ENCODE data around the gene YARS1. TPM values are rescaled to one million over a fixed set of nuclear protein-coding genes. Genes with fewer than 3 reads are reported as not detected.

The YARS1 gene
- total and polyA plus RNA-seq, 3 experiments from 2014 or later = 131 to 219 (median 205) TPM

DNA sequence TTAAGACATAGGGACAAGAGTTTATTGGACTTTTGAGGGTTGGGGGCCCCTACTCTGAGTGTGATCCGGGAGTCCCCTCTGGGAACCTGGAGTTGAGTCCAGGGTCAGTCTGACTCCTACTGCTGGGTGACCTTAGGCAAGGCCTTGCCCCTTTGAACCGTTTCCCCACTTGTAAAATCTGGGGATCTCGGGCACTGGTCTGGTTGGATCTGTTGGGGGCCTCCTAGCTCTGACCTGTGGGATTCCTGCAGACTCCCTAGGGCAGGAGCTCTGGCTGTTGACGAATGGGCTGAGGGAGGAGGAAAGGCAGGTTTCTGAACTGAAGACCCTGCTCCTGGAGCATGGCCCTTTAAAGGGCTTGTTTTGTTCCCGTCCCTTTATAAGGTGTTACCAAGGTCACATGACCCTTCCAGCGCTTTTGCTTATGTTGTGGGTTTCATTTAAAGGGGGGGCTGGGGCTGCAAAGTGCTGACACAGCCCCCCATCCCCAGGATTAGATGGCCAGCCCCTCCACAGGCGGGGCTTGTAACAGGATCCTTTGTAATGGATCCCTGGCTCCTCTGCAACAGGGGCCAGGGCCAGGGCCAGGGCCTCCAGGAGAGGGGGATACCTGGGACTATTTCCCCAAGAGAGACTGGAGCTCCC is 50.7 kb downstream of the YARS1 start:
- Histone ChIP-seq H3K27ac (ENCODE audit: low read depth, low read length) (no peak overlapping the region), H3K36me3 (ENCODE audit: insufficient read depth, low read length) (no peaks in the 10 kb centered on the region), H3K4me1 (ENCODE audit: insufficient read depth, low read length) (peaks cover 4% of the 10 kb centered on the region), H3K4me3 (ENCODE audit: low read length) (no peak overlapping the region), H3K9me3 (ENCODE audit: low read length) (no peaks in the 10 kb centered on the region), H3K27me3 (ENCODE audit: insufficient read depth, low read length, poor library complexity, severe bottlenecking) (no peaks in the 10 kb centered on the region)
- Mint-ChIP-seq H3K27ac (peak overlapping the region in 1 of 8 donors; percentile 11), H3K4me3 (no peak overlapping the region), H3K4me1 (peaks cover 3 to 4% (median 4%) of the 10 kb centered on the region in 3 donors), H3K9me3 (no peaks in the 10 kb centered on the region), H3K27me3 (peaks cover 0 to 1% of the 10 kb centered on the region in 2 donors), H3K36me3 (no peaks in the 10 kb centered on the region)
- POLR2A ChIA-PET = no interaction called here
- no peak for DNase-seq
- CTCF ChIA-PET = interaction anchor here (0.8 kb wide), 1 partner anchor 54 kb away, joined by 4 read pairs; no protein-coding TSS in a partner anchor

DNA sequence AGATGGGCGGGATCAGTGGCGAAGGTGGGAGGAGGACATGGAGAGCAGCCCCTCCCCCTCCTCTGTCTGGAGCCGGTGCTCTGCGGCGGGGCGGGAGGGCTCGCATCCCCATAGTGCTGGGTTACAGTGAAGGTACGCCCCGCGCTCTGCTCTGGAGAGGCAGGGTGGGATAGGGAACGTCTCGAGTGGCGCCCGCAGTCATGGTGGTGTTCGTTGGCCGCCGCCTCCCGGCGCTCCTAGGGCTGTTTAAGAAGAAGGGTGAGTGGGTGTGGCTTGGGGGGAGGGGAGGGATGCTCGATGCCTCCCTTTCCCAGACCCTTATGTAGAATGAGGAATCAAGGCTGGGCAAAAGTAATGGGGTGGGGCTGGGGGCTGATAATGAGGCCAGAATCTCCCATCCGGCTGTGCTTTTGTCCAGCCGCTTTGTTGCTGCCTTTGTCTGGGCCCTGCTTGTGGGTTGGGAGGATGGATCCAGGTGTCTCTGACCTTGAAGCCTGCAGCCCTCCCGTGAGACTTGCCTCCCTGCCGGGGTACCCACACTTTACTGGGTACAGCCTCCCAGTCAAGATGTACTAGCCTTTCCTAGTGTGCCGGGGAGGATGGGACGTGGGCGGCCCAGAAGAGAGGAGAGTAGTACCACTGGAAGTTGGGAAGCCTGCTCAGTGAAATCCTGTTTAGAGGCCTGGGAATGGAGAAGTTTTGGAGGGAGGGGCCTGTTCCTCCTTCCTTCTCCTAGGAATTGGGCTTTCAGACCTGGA is 51.4 kb downstream of the YARS1 start:
- no peak for DNase-seq
- Histone ChIP-seq H3K27ac (ENCODE audit: low read depth, low read length) (no peak overlapping the region), H3K4me3 (ENCODE audit: low read length) (no peak overlapping the region), H3K4me1 (ENCODE audit: insufficient read depth, low read length) (peaks cover 6% of the 10 kb centered on the region), H3K36me3 (ENCODE audit: insufficient read depth, low read length) (no peaks in the 10 kb centered on the region), H3K27me3 (ENCODE audit: insufficient read depth, low read length, poor library complexity, severe bottlenecking) (no peaks in the 10 kb centered on the region), H3K9me3 (ENCODE audit: low read length) (no peaks in the 10 kb centered on the region)
- H3K27ac Mint-ChIP-seq = peak overlapping the region in 1 of 8 donors; percentile 47
- peaks cover 0 to 1% of the 10 kb centered on the region in 2 donors for H3K27me3 Mint-ChIP-seq
- no peaks in the 10 kb centered on the region for H3K36me3 Mint-ChIP-seq
- peaks cover 4 to 7% (median 5%) of the 10 kb centered on the region in 3 donors for H3K4me1 Mint-ChIP-seq
- CTCF ChIA-PET = no interaction called here
- no peaks in the 10 kb centered on the region for H3K9me3 Mint-ChIP-seq
- POLR2A ChIA-PET = no interaction called here
- H3K4me3 Mint-ChIP-seq = no peak overlapping the region

DNA sequence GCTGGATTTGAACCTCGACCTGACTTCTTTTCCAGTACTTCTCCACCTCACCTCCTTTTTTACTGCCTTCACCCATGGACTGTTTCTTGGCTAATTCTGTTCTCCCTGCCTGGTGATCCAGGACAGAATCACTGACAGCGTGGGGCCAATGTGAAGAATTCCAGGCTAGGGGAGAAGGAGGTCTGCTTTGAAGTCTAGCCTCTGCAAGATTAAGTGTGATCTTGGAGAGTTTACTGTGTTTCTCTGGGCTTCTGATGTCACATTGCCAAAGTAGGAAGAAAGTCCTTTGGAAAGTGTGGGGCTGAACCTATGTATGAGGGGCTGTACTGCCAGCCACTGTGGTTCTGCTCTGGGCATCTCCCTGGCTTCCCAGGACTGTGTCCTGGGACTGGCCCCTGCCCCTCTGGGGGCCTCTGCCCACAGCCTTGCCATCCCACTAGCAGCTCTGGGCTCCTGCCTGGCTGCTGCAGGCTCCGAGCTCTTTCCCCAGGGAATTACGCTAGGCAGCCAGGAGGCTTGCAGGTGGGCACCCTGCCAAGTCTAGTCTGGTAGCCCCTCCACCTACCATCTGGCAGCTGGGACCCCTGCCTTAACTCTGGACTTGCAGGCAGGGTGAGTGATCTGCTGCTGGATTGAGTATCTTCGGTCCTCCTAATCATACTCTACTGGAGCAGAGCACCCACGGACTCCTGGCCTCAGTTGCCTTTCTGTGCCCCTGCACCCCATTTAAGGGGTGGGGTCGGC is 52.2 kb downstream of the YARS1 start:
- Mint-ChIP-seq H3K36me3 (no peaks in the 10 kb centered on the region), H3K9me3 (no peaks in the 10 kb centered on the region), H3K4me3 (no peak overlapping the region), H3K4me1 (peaks cover 4 to 7% (median 5%) of the 10 kb centered on the region in 3 donors), H3K27me3 (peaks cover 0 to 1% of the 10 kb centered on the region in 2 donors), H3K27ac (no peak overlapping the region)
- H3K4me1 ChIP-seq (ENCODE audit: insufficient read depth, low read length) = peaks cover 8% of the 10 kb centered on the region
- ChIA-PET POLR2A (no interaction called here), CTCF (interaction anchor here (3.4 kb wide), 1 partner anchor 52 kb away, joined by 10 read pairs; no protein-coding TSS in a partner anchor)
- H3K36me3 ChIP-seq (ENCODE audit: insufficient read depth, low read length) = no peaks in the 10 kb centered on the region
- H3K27me3 ChIP-seq (ENCODE audit: insufficient read depth, low read length, poor library complexity, severe bottlenecking) = no peaks in the 10 kb centered on the region
- no peak overlapping the region for H3K27ac ChIP-seq (ENCODE audit: low read depth, low read length)
- H3K4me3 ChIP-seq (ENCODE audit: low read length) = no peak overlapping the region
- no peak for DNase-seq
- H3K9me3 ChIP-seq (ENCODE audit: low read length) = no peaks in the 10 kb centered on the region

DNA sequence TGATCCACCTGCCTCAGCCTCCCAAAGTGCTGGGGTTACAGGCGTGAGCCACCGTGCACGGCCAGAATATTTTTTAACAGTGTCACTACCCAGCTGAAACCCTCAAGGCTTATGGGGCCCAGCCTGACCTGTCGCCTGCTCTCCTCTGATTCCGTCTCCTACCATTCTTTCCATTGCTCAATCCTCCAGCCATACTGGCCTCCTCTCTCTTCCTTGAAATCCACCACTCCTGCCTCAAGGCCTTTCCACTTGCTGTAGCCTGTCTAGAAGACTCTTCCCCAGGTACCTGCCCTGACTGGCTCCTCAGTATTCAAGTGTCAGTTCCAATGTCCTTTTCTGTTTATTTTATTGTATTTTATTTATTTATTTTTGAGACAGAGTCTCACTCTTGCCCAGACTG is 53.9 kb downstream of the YARS1 start:
- CTCF ChIA-PET = interaction anchor here (1.7 to 3.4 kb wide), 2 partner anchors 10 to 51 kb away, joined by 5 to 10 read pairs; no protein-coding TSS in a partner anchor
- H3K27ac ChIP-seq (ENCODE audit: low read depth, low read length) = no peak overlapping the region
- Mint-ChIP-seq H3K4me3 (no peak overlapping the region), H3K27ac (peak overlapping the region in 1 of 8 donors; percentile 47), H3K9me3 (no peaks in the 10 kb centered on the region), H3K27me3 (peaks cover 0 to 1% of the 10 kb centered on the region in 2 donors), H3K4me1 (peaks cover 10 to 19% (median 11%) of the 10 kb centered on the region in 3 donors), H3K36me3 (no peaks in the 10 kb centered on the region)
- H3K9me3 ChIP-seq (ENCODE audit: low read length) = no peaks in the 10 kb centered on the region
- H3K4me1 ChIP-seq (ENCODE audit: insufficient read depth, low read length) = peaks cover 25% of the 10 kb centered on the region
- no peaks in the 10 kb centered on the region for H3K36me3 ChIP-seq (ENCODE audit: insufficient read depth, low read length)
- no peaks in the 10 kb centered on the region for H3K27me3 ChIP-seq (ENCODE audit: insufficient read depth, low read length, poor library complexity, severe bottlenecking)
- H3K4me3 ChIP-seq (ENCODE audit: low read length) = no peak overlapping the region
- DNase-seq = no peak
- POLR2A ChIA-PET = no interaction called here

DNA sequence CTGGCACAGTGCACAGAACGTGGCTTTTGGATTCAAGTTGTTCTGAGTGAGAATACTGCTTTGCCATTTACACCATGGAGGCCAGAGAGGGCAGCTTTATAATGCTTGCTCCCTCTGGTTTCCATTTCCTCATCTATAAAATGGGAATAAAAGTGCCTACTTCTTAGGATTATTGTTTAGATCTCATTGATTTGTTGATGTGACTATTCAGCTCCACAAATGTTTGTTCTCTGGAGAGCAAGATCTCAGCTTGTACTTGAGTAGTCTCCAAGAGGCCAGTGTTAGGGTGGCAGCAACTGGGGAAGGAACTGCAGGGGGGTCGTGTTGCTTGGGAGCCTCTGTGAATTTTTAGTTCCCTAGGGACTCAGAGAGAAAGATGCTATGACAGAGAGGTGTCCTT is 55.2 kb downstream of the YARS1 start:
- no peak overlapping the region for H3K4me3 Mint-ChIP-seq
- CTCF ChIA-PET = interaction anchor here (3.4 kb wide), 1 partner anchor 49 kb away, joined by 10 read pairs; no protein-coding TSS in a partner anchor
- Histone ChIP-seq H3K36me3 (ENCODE audit: insufficient read depth, low read length) (no peaks in the 10 kb centered on the region), H3K4me1 (ENCODE audit: insufficient read depth, low read length) (peaks cover 30% of the 10 kb centered on the region), H3K9me3 (ENCODE audit: low read length) (no peaks in the 10 kb centered on the region), H3K4me3 (ENCODE audit: low read length) (no peak overlapping the region), H3K27me3 (ENCODE audit: insufficient read depth, low read length, poor library complexity, severe bottlenecking) (no peaks in the 10 kb centered on the region), H3K27ac (ENCODE audit: low read depth, low read length) (no peak overlapping the region)
- POLR2A ChIA-PET = interaction anchor here (0.6 to 0.7 kb wide), 3 partner anchors 16 to 50 kb away, joined by 3 to 5 read pairs (median 3); no protein-coding TSS in a partner anchor
- H3K27me3 Mint-ChIP-seq = peaks cover 0 to 1% of the 10 kb centered on the region in 2 donors
- DNase-seq = no peak
- H3K4me1 Mint-ChIP-seq = peaks cover 7 to 19% (median 11%) of the 10 kb centered on the region in 3 donors
- H3K9me3 Mint-ChIP-seq = no peaks in the 10 kb centered on the region
- no peaks in the 10 kb centered on the region for H3K36me3 Mint-ChIP-seq
- H3K27ac Mint-ChIP-seq = peak overlapping the region in 3 of 8 donors; percentile 5 to 69 (median 64)

DNA sequence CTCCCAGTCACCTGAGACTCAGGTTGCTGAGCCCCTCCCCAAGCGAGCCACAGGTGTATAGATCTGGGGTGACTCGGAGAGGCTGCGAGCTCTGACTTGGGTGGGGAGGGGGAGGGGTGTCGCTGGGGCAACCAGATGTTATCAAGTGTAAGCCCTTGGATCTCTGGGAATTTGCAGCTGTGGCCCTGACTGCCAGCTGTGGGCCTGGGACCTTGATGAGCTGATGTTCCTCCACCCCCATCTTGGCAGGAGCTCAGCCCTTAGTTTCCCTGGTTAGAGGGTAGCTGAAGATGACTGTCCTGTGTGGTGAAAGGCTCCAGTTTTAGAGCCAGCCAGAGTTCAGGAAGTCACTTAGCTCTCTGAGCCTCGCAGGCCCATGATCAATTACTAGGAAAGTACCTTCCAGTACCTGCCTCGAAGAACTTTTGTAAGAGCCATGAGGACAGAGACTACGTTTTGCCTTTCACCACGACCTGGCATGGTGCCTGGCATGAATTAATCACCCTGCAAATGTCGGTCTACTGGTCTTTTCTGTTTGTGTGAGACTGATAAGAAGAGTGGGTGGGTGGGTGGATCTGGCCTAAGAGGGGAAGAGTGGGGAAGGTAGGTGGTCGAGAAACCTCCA is 55.8 kb downstream of the YARS1 start:
- CTCF ChIA-PET = no interaction called here
- H3K36me3 Mint-ChIP-seq = no peaks in the 10 kb centered on the region

DNA sequence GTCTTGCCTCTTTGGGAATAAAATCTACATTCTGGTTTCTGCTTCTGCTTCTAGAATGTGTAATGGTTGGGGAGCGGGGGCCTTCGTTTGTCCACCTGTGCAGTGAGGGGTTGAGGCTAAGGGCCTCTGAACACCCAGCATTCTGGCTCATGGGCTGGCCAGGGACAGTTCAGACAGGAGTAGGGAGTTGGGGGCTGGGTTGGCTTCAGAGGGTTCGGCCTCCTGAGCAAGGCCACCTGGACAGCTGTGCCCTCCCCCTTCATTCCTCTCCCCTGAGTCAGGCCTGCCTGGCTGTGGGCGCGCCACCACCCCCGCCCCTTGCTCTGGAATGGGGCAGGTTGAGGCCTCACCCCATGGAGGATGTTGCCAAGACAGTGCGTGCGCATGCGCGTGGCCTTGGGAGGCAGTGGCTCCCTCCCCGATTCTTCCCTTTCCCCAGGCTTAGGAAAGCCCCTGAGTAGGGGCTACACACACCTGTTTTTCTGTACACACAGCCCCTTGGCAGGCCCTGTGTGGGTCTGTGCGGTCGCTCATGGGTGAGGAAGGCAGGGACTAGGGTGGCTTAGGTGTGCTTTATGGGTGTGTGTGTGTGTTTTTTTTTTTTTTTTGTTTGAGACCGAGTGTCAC is 57.0 kb downstream of the YARS1 start:
- H3K4me1 Mint-ChIP-seq = peaks cover 7 to 30% (median 13%) of the 10 kb centered on the region in 3 donors
- DNase-seq = no peak
- POLR2A ChIA-PET = no interaction called here
- H3K27ac Mint-ChIP-seq = peak overlapping the region in 5 of 8 donors; percentile 1 to 64 (median 27)
- CTCF ChIA-PET = interaction anchor here (2.7 kb wide), 1 partner anchor 13 kb away, joined by 10 read pairs; no protein-coding TSS in a partner anchor
- Histone ChIP-seq H3K4me1 (ENCODE audit: insufficient read depth, low read length) (peaks cover 30% of the 10 kb centered on the region), H3K9me3 (ENCODE audit: low read length) (no peaks in the 10 kb centered on the region), H3K4me3 (ENCODE audit: low read length) (no peak overlapping the region), H3K27me3 (ENCODE audit: insufficient read depth, low read length, poor library complexity, severe bottlenecking) (no peaks in the 10 kb centered on the region), H3K36me3 (ENCODE audit: insufficient read depth, low read length) (no peaks in the 10 kb centered on the region), H3K27ac (ENCODE audit: low read depth, low read length) (no peak overlapping the region)
- H3K27me3 Mint-ChIP-seq = no peaks in the 10 kb centered on the region
- H3K9me3 Mint-ChIP-seq = no peaks in the 10 kb centered on the region
- no peak overlapping the region for H3K4me3 Mint-ChIP-seq
- H3K36me3 Mint-ChIP-seq = no peaks in the 10 kb centered on the region

More for the DNA sequence above, 55.8 kb downstream of the YARS1 start:
- peaks cover 7 to 19% (median 11%) of the 10 kb centered on the region in 3 donors for H3K4me1 Mint-ChIP-seq
- no peaks in the 10 kb centered on the region for H3K9me3 Mint-ChIP-seq
- no peaks in the 10 kb centered on the region for H3K9me3 ChIP-seq (ENCODE audit: low read length)
- H3K27ac ChIP-seq (ENCODE audit: low read depth, low read length) = peak overlapping the region; percentile 12
- POLR2A ChIA-PET = interaction anchor here (0.6 kb wide), 1 partner anchor 50 kb away, joined by 5 read pairs; no protein-coding TSS in a partner anchor
- no peak overlapping the region for H3K4me3 Mint-ChIP-seq
- peak overlapping the region in 6 of 8 donors; percentile 5 to 69 (median 38) for H3K27ac Mint-ChIP-seq
- H3K4me3 ChIP-seq (ENCODE audit: low read length) = no peak overlapping the region
- peaks cover 0 to 1% of the 10 kb centered on the region in 2 donors for H3K27me3 Mint-ChIP-seq
- no peaks in the 10 kb centered on the region for H3K36me3 ChIP-seq (ENCODE audit: insufficient read depth, low read length)
- no peaks in the 10 kb centered on the region for H3K27me3 ChIP-seq (ENCODE audit: insufficient read depth, low read length, poor library complexity, severe bottlenecking)
- DNase-seq = no peak
- H3K4me1 ChIP-seq (ENCODE audit: insufficient read depth, low read length) = peaks cover 30% of the 10 kb centered on the region

Data from CD8-positive, alpha-beta memory T cell (primary cell).